DMS 273 (cell line): ENCODE data around the gene VRK1.
"Not testable (repeated sequence)": the region's sequence is repeated elsewhere in the genome, so short reads cannot be mapped to it uniquely, and the experiment has no call there.

ENCODE experiments used
- DNase-seq: peaks from one replicate; lab custom pipeline; 2025; ENCODE audit not compliant: unreplicated experiment; lab: John Stamatoyannopoulos, UW

Gene VRK1

DNA sequence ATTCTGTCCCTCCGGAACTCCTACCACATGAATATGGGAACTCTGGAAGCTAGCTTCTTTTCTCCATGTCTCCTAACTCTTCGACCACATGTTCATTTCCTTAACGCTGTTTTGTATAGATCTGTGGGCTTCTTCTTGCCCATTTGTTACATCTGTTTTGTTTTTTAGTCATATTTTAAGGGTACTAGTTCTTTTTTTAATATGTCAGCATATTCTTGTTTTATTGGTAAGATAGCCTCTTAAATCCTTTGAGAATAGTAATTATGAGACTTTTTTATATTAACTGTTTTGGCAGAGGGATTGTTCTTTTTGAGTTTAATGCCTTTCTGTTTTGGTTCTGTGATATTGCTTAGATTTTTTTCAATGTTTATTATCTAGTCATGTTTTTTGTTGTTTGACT is 70.5 kb downstream of the VRK1 start:
- no peak for DNase-seq

DNA sequence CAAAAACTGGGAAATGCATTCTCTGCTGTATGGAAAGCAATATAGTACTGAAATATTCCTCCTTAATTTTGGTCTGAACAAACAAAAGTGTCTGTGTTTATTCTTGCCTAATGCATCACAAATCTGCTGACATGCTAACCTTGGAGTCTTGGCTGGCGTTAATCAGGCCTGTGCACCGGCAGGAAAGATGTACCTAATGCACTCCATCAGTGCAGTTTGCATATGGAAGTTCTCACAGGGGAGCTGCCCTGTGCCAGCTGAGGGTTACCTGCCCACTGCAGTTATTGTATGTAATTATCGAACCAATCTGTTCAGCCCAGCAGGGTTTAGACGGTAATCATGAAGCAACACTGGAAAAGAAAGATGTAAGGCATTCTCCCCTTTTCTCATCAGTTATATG is 76.9 kb downstream of the VRK1 start:
- no peak for DNase-seq

DNA sequence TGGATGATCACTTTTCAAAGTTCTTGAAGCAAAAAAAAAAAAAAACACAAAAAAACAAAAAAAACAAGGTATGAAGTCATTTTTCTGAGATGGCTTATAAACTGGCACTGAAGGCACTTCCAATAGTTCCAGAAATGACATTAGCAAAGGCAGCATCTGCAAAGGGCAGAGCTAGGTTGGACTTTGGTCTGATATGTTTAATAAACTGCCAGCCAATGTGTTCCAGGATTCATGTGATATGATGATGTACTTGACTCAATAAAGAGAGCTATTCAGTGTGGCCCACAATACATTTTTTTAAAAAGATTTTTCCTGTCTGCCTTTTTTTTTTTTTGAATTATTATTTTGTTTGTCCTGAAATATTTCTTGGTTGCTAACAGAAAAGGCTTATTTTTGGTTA is 79.6 kb downstream of the VRK1 start:
- DNase-seq, result no peak

- no peak for DNase-seq
Measured at GRCh38 chr14:96881713-96882112, 84.5 kb downstream of the VRK1 start.

- DNase-seq, result not testable (repeated sequence)
Measured at GRCh38 chr14:96883974-96884373, 86.8 kb downstream of the VRK1 start.

DNA sequence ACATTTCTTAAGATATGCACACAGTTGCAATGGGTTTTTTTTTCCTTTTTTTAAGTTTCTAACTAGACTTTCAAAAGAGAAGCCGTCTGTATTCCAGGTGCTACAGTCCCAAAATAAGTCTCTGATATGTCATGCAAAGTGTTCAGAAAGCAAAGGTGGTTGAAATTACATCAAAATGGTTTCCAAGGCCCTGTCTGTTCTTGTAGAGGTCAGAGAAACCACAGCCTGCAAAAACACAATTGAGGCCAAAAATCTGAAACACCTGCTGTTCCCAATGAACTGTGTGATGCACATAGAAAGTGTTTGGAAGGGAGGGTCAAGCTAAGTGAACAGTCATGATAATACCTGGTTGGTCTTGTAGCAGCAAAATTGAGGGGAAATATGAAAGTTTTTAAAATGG is 91.0 kb downstream of the VRK1 start:
- no peak for DNase-seq

- peak; percentile 37 for DNase-seq
Measured at GRCh38 chr14:96888593-96888992, 91.4 kb downstream of the VRK1 start.

GRCh38 chr14:96889091-96889490 is 91.9 kb downstream of the VRK1 start:
- DNase-seq, result no peak

DNA sequence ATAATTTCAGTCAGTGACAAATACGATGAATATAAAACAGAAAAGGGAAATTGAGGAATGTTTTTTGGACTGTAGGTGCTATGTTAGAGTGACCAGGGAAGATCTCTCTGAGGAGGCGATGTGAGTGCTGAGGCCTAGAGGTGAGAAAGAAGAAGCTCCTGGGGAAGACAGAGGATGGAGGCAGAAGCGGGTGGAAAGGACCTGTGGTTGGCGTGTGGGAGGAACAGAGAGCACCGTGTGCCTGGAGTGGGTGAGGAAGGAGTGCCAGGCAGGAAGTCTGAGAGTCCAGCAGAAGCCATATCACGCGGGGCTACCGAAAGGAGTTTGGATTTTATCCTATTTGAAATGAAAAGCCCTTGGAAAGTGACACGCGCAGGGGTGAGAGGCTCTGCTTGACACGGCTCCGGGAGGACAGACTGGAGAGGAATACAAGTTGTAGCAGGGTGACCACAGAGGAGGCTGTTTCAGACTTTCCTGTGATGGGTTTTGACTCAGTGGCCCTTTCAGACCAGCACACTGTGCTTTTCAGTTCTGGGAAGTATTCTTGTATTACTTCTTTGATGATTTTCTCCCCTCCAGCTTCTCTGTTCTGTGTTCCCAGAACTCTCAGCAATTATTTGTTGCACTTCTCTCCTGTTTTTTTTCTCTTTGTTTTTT is 96.9 kb downstream of the VRK1 start:
- no peak for DNase-seq

DNA sequence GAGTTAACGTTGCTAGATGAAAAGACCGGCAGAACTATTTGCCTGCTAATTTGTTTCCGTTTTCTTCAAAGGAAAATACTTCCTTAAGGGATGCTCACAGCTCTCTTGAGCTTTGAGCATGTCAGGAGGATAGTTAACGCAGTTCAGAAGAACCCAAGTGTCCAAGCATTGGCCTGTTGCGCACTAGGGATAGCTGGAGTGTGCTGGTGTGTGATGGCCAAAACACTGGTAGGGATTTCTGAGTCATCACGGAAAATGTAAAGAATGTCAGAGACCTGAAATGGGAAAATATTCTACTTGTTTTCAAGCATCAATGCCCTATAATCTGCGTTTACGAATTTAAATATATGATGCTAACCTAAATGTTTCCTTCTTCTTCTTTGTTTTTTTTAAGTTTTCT is 97.8 kb downstream of the VRK1 start:
- no peak for DNase-seq

DNA sequence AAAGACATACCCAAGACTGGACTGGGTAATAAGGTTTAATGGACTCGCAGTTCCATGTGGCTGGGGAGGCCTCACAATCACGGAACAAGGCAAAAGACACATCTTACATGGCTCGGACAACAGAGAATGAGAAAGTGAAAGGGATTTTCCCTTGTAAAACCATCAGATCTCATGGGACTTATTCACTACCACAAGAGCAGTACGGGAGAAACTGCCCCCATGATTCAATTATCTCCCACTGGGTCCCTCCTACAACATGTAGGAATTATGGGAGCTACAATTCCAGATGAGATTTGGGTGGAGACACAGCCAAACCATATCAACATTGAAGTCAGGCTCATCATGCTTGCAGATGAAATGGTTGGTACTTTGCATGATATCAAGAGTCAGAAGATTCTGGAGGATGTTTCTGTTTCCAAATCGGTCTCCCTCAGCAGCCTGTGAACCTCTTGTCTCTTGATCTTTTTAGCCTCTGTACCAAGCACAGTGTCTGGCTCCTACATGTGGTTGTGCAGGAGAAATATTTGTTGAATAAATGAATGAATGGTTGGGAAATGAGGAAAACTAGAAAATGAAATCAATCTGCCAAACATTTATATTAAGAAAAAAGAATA is 98.6 kb downstream of the VRK1 start:
- no peak for DNase-seq

- no peak for DNase-seq
Measured at GRCh38 chr14:96897184-96897583, 100.0 kb downstream of the VRK1 start.

DNA sequence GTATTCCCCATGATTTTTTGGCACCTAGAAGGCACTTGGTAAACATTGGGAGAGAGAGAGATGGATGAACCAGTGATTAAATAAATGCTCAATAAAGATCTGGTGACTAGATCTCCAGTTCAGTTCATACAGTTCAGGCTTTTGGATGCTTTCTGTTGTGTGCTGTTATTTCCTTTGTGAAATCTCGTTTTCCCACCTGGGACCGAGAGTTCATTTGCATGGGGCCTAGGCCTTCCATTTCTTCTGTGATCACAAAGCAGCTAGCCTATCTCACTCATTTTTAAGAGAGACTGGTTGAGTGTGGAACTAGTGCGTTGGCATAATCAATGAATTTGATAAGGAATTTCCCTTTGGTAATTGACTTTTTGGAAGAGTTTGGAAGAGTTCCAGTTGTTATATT is 104.0 kb downstream of the VRK1 start:
- no peak for DNase-seq

- no peak for DNase-seq
Measured at GRCh38 chr14:96902004-96902403, 104.8 kb downstream of the VRK1 start.

- DNase-seq, result no peak
Measured at GRCh38 chr14:96903444-96904023, 106.4 kb downstream of the VRK1 start.

DNA sequence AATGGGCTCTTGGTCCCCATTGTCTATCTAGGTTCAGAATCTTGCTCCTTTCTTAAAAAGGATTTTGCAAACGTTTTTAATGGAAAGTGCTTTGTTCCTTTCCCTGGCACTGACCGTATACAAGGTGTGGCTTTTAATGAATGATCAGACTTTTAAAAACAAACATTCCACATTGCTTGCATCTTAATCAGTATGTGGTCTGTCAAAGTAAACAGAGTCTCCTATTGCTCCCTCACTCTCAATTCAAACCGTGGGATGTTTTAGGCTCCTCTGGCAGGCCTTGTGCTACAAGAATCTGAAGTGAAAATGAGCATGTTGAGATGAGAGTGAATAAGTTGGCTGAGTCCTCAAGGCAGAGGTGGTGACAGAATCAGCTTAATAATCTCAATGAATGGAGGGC is 107.0 kb downstream of the VRK1 start:
- no peak for DNase-seq

GRCh38 chr14:96905065-96905464 is 107.9 kb downstream of the VRK1 start:
- no peak for DNase-seq

DNA sequence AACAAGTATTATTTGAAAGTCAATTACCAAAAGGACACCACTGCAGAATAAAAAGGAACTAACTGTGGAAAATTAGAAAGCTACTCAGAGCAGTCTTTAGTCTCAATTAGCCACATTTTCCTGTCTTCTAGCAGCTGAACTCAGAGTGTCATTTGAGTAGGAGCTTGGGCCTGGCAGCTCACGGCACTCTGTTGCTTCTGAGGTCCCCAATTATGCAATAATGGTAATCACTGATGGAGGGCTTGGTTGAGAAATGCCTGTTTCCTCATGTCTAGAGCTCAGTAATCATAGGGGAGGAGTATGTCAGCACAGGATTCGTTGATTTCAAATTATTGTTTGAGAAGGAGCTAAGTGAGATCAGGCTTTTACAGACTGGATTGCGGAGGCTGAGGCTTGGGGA is 108.6 kb downstream of the VRK1 start:
- DNase-seq, result no peak

- DNase-seq, result no peak
Measured at GRCh38 chr14:96906434-96906833, 109.3 kb downstream of the VRK1 start.

- DNase-seq, result no peak
Measured at GRCh38 chr14:96909841-96910364, 112.7 kb downstream of the VRK1 start.

- DNase-seq, result no peak
Measured at GRCh38 chr14:96911499-96912149, 114.4 kb downstream of the VRK1 start.

DNA sequence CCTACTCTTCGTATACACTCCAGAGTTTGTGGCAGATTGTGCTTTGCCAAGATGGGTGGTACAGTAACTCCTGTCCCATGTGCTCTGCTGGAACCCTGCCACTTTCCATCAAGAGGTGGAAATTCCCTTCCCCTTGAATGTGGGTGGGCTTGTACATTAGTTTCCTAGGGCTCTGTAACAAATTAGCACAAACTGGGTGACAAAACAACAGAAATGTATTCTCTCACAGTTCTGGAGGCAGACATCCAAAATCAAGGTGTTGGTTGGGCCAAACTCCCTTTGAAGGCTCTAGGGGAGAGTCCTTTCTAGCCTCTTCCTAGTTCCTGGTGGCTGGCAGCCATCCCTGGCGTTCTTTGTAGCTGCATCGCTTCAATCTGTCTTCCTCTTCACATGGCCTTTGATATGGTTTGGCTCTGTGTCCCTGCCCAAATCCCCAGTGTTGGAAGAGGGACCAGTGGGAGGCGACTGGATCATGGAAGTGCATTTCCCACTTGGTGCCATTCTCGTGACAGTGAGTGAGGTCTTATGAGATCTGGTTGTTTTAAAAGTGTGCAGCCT is 117.5 kb downstream of the VRK1 start:
- DNase-seq, result peak; percentile 77
